Measurements from ENCODE around the gene BOK.

The BOK gene

GRCh38 chr2:241612156-241613016, 53.8 kb downstream of the BOK start:
- Histone ChIP-seq H3K4me1 (ENCODE audit: control insufficient read depth in 1 of 2, insufficient read depth in 2 of 2, low read length in 2 of 2) (peaks cover 6 to 21% of the 10 kb centered on the region in 2 donors), H3K27ac (ENCODE audit: low read length) (no peak overlapping the region), H3K27me3 (ENCODE audit: low read depth, low read length) (no peaks in the 10 kb centered on the region), H3K4me3 (ENCODE audit: low read depth in 1 of 2, low read length in 2 of 2) (no peak overlapping the region), H3K9me3 (ENCODE audit: control insufficient read depth in 1 of 2, low read length in 2 of 2) (no peaks in the 10 kb centered on the region), H3K36me3 (ENCODE audit: control insufficient read depth in 1 of 2, insufficient read depth in 2 of 2, low read length in 2 of 2) (no peaks in the 10 kb centered on the region)

- H3K9me3 ChIP-seq (ENCODE audit: control insufficient read depth in 1 of 2, low read length in 2 of 2): no peaks in the 10 kb centered on the region
- H3K36me3 ChIP-seq (ENCODE audit: control insufficient read depth in 1 of 2, insufficient read depth in 2 of 2, low read length in 2 of 2): no peaks in the 10 kb centered on the region
- H3K27ac ChIP-seq (ENCODE audit: low read length): no peak overlapping the region
- peaks cover 7 to 21% of the 10 kb centered on the region in 2 donors for H3K4me1 ChIP-seq (ENCODE audit: control insufficient read depth in 1 of 2, insufficient read depth in 2 of 2, low read length in 2 of 2)
- no peaks in the 10 kb centered on the region for H3K27me3 ChIP-seq (ENCODE audit: low read depth, low read length)
- no peak overlapping the region for H3K4me3 ChIP-seq (ENCODE audit: low read depth in 1 of 2, low read length in 2 of 2)
Measured at GRCh38 chr2:241613017-241613780, 54.7 kb downstream of the BOK start.

- H3K36me3 ChIP-seq (ENCODE audit: control insufficient read depth in 1 of 2, insufficient read depth in 2 of 2, low read length in 2 of 2): no peaks in the 10 kb centered on the region
- peaks cover 7 to 13% of the 10 kb centered on the region in 2 donors for H3K4me1 ChIP-seq (ENCODE audit: control insufficient read depth in 1 of 2, insufficient read depth in 2 of 2, low read length in 2 of 2)
- H3K9me3 ChIP-seq (ENCODE audit: control insufficient read depth in 1 of 2, low read length in 2 of 2): no peaks in the 10 kb centered on the region
- no peaks in the 10 kb centered on the region for H3K27me3 ChIP-seq (ENCODE audit: low read depth, low read length)
- no peak overlapping the region for H3K4me3 ChIP-seq (ENCODE audit: low read depth in 1 of 2, low read length in 2 of 2)
- H3K27ac ChIP-seq (ENCODE audit: low read length): no peak overlapping the region
Measured at GRCh38 chr2:241615041-241615440, 56.5 kb downstream of the BOK start.

GRCh38 chr2:241615522-241616052, 57.0 kb downstream of the BOK start:
- Histone ChIP-seq H3K36me3 (ENCODE audit: control insufficient read depth in 1 of 2, insufficient read depth in 2 of 2, low read length in 2 of 2) (no peaks in the 10 kb centered on the region), H3K4me3 (ENCODE audit: low read depth in 1 of 2, low read length in 2 of 2) (no peak overlapping the region), H3K9me3 (ENCODE audit: control insufficient read depth in 1 of 2, low read length in 2 of 2) (no peaks in the 10 kb centered on the region), H3K27me3 (ENCODE audit: low read depth, low read length) (no peaks in the 10 kb centered on the region), H3K4me1 (ENCODE audit: control insufficient read depth in 1 of 2, insufficient read depth in 2 of 2, low read length in 2 of 2) (peaks cover 7 to 11% of the 10 kb centered on the region in 2 donors), H3K27ac (ENCODE audit: low read length) (no peak overlapping the region)

GRCh38 chr2:241616168-241617125, 57.9 kb downstream of the BOK start:
- H3K4me3 ChIP-seq (ENCODE audit: low read depth in 1 of 2, low read length in 2 of 2): no peak overlapping the region
- peaks cover 7% of the 10 kb centered on the region in 2 donors for H3K4me1 ChIP-seq (ENCODE audit: control insufficient read depth in 1 of 2, insufficient read depth in 2 of 2, low read length in 2 of 2)
- no peaks in the 10 kb centered on the region for H3K9me3 ChIP-seq (ENCODE audit: control insufficient read depth in 1 of 2, low read length in 2 of 2)
- H3K36me3 ChIP-seq (ENCODE audit: control insufficient read depth in 1 of 2, insufficient read depth in 2 of 2, low read length in 2 of 2): no peaks in the 10 kb centered on the region
- H3K27me3 ChIP-seq (ENCODE audit: low read depth, low read length): no peaks in the 10 kb centered on the region
- no peak overlapping the region for H3K27ac ChIP-seq (ENCODE audit: low read length)

GRCh38 chr2:241617431-241618154, 59.0 kb downstream of the BOK start:
- Histone ChIP-seq H3K4me3 (ENCODE audit: low read depth in 1 of 2, low read length in 2 of 2) (peak overlapping the region in 1 of 2 donors; percentile 67), H3K36me3 (ENCODE audit: control insufficient read depth in 1 of 2, insufficient read depth in 2 of 2, low read length in 2 of 2) (no peaks in the 10 kb centered on the region), H3K27ac (ENCODE audit: low read length) (peak overlapping the region; percentile 65), H3K27me3 (ENCODE audit: low read depth, low read length) (no peaks in the 10 kb centered on the region), H3K4me1 (ENCODE audit: control insufficient read depth in 1 of 2, insufficient read depth in 2 of 2, low read length in 2 of 2) (peaks cover 3% of the 10 kb centered on the region in 2 donors), H3K9me3 (ENCODE audit: control insufficient read depth in 1 of 2, low read length in 2 of 2) (no peaks in the 10 kb centered on the region)

GRCh38 chr2:241618296-241618805, 59.8 kb downstream of the BOK start:
- Histone ChIP-seq H3K27me3 (ENCODE audit: low read depth, low read length) (no peaks in the 10 kb centered on the region), H3K4me3 (ENCODE audit: low read depth in 1 of 2, low read length in 2 of 2) (no peak overlapping the region), H3K4me1 (ENCODE audit: control insufficient read depth in 1 of 2, insufficient read depth in 2 of 2, low read length in 2 of 2) (peaks cover 3% of the 10 kb centered on the region in 2 donors), H3K9me3 (ENCODE audit: control insufficient read depth in 1 of 2, low read length in 2 of 2) (no peaks in the 10 kb centered on the region), H3K36me3 (ENCODE audit: control insufficient read depth in 1 of 2, insufficient read depth in 2 of 2, low read length in 2 of 2) (no peaks in the 10 kb centered on the region), H3K27ac (ENCODE audit: low read length) (no peak overlapping the region)

GRCh38 chr2:241618829-241619228, 60.3 kb downstream of the BOK start:
- H3K27ac ChIP-seq (ENCODE audit: low read length): no peak overlapping the region

GRCh38 chr2:241619597-241620418, 61.3 kb downstream of the BOK start:
- H3K27ac ChIP-seq (ENCODE audit: low read length): no peak overlapping the region
- H3K4me3 ChIP-seq (ENCODE audit: low read depth in 1 of 2, low read length in 2 of 2): no peak overlapping the region
- H3K27me3 ChIP-seq (ENCODE audit: low read depth, low read length): no peaks in the 10 kb centered on the region
- H3K9me3 ChIP-seq (ENCODE audit: control insufficient read depth in 1 of 2, low read length in 2 of 2): no peaks in the 10 kb centered on the region
- H3K4me1 ChIP-seq (ENCODE audit: control insufficient read depth in 1 of 2, insufficient read depth in 2 of 2, low read length in 2 of 2): peaks cover 0 to 3% of the 10 kb centered on the region in 2 donors
- H3K36me3 ChIP-seq (ENCODE audit: control insufficient read depth in 1 of 2, insufficient read depth in 2 of 2, low read length in 2 of 2): no peaks in the 10 kb centered on the region

More at GRCh38 chr2:241618829-241619228, 60.3 kb downstream of the BOK start:
- Histone ChIP-seq H3K4me3 (ENCODE audit: low read depth in 1 of 2, low read length in 2 of 2) (no peak overlapping the region), H3K27me3 (ENCODE audit: low read depth, low read length) (no peaks in the 10 kb centered on the region), H3K36me3 (ENCODE audit: control insufficient read depth in 1 of 2, insufficient read depth in 2 of 2, low read length in 2 of 2) (no peaks in the 10 kb centered on the region), H3K4me1 (ENCODE audit: control insufficient read depth in 1 of 2, insufficient read depth in 2 of 2, low read length in 2 of 2) (peaks cover 3% of the 10 kb centered on the region in 2 donors), H3K9me3 (ENCODE audit: control insufficient read depth in 1 of 2, low read length in 2 of 2) (no peaks in the 10 kb centered on the region)

Measured in muscle layer of duodenum (tissue), 2 donors.